Esophagus squamous epithelium (tissue), 5 donors: ENCODE data around the gene GAB2. TPM values are rescaled to one million over a fixed set of nuclear protein-coding genes. Genes with fewer than 3 reads are reported as not detected.

Source experiments
- DNase-seq: peaks from one replicate; lab custom pipeline; 2025; lab: John Stamatoyannopoulos, UW
- H3K27ac ChIP-seq, 4 donors: fragments of 200-600 bp; sonication (generic); one replicate each; pipeline ENCODE4 v1.5.1; 2016 to 2019; ENCODE audit warnings: mild to moderate bottlenecking in 1 of 4
- H3K27me3 ChIP-seq, 4 donors: fragments of 200-600 bp; sonication (generic); 1 replicate in 3 of 4; 2 replicates in 1 of 4; pipeline versions ENCODE4 v1.5.1 to v1.6.0; 2017 to 2021; ENCODE audit warnings: antibody characterized with exemption in 1 of 4
- H3K36me3 ChIP-seq, 3 donors: fragments of 200-600 bp; sonication (generic); one replicate each; pipeline ENCODE4 v1.5.1; 2016 to 2019
- H3K4me1 ChIP-seq, 3 donors: fragments of 200-600 bp; sonication (generic); one replicate each; pipeline ENCODE4 v1.5.1; 2017 to 2019
- H3K4me3 ChIP-seq, 4 donors: fragments of 200-600 bp; sonication (generic); 1 replicate in 3 of 4; 2 replicates in 1 of 4; pipeline ENCODE4 v1.5.1; 2016 to 2019; ENCODE audit warnings: mild to moderate bottlenecking in 2 of 4, moderate library complexity in 1 of 4
- H3K9me3 ChIP-seq, 3 donors: fragments of 200-600 bp; sonication (generic); one replicate each; pipeline ENCODE4 v1.5.1; 2016 to 2019
- CTCF ChIP-seq, 6 experiments: fragments of 450-650 bp in 4 of 6; fragments of 200-600 bp in 2 of 6; sonication (generic) in 2 of 6; IDR thresholded peaks; one replicate each; pipeline ENCODE4 v1.5.1; 2016 to 2019; ENCODE audit warnings: antibody characterized with exemption in 6 of 6, mild to moderate bottlenecking in 4 of 6, moderate library complexity in 4 of 6
- POLR2A ChIP-seq, 4 donors: fragments of 450-650 bp; IDR thresholded peaks; one replicate each; pipeline ENCODE4 v1.6.1; 2017; ENCODE audit warnings: antibody characterized with exemption in 4 of 4, mild to moderate bottlenecking in 4 of 4, moderate library complexity in 3 of 4
- WGBS, 2 donors: methylation state at CpG; one replicate each; pipeline ENCODE4 v1.1.5; 2018; 5-methylcytosine and 5-hydroxymethylcytosine counted together
- intact Hi-C: fragments of 100-400 bp; cut with DNase I; formaldehyde crosslinking; loops from one replicate; pipeline ENCODE4 v1.15.0; 2022
- total RNA-seq, 4 donors: library from RNA; depleted of rRNA; stranded (reverse); fragments of >200 nt; gene quantifications; one replicate each; pipeline ENCODE4 v1.1.0, GENCODE V29; 2016
- donor health status: DM: yes; HTN: yes; CAD: no.

The GAB2 gene
- total RNA-seq, 4 donors from 2014 or later, result 4.6 to 23.7 (median 11.2) TPM

- no peak for TF ChIP-seq POLR2A (IDR thresholded peaks at IDR 0.05)
- TF ChIP-seq CTCF (IDR thresholded peaks at IDR 0.05), result no peak
- H3K36me3 ChIP-seq, result peaks cover 0 to 99% (median 6%) of the 10 kb centered on the region in 3 donors
- intact Hi-C loops, result no loop called here
These were observed 199.7 kb downstream of the GAB2 start for GRCh38 chr11:78217650-78218541.

GRCh38 chr11:78216571-78217287 is 200.9 kb downstream of the GAB2 start:
- Histone ChIP-seq H3K27me3 (no peaks in the 10 kb centered on the region), H3K4me3 (no peak overlapping the region), H3K9me3 (no peaks in the 10 kb centered on the region), H3K4me1 (no peaks in the 10 kb centered on the region), H3K27ac (no peak overlapping the region), H3K36me3 (peaks cover 0 to 89% (median 6%) of the 10 kb centered on the region in 3 donors)
- TF ChIP-seq POLR2A (IDR thresholded peaks at IDR 0.05) (no peak), CTCF (IDR thresholded peaks at IDR 0.05) (no peak)
- intact Hi-C loops, result no loop called here
- WGBS, 2 donors, result 92% methylated on average over 4 of the region's 5 CpGs; no CpG with 5 or more reads in 1 of the 2 donors
- DNase-seq, result no peak

More at GRCh38 chr11:78217650-78218541, 199.7 kb downstream of the GAB2 start:
- H3K9me3 ChIP-seq, result no peaks in the 10 kb centered on the region
- H3K4me3 ChIP-seq, result no peak overlapping the region
- no peak overlapping the region for H3K27ac ChIP-seq
- H3K4me1 ChIP-seq, result no peaks in the 10 kb centered on the region
- DNase-seq, result no peak
- 92 to 98% methylated on average over 10 to 13 of the region's 14 CpGs for WGBS, 2 donors
- no peaks in the 10 kb centered on the region for H3K27me3 ChIP-seq

- H3K27me3 ChIP-seq, result no peaks in the 10 kb centered on the region
- H3K27ac ChIP-seq, result no peak overlapping the region
- TF ChIP-seq CTCF (IDR thresholded peaks at IDR 0.05) (no peak), POLR2A (IDR thresholded peaks at IDR 0.05) (no peak)
- WGBS, 2 donors, result 91 to 93% methylated on average over 3 of the region's 3 CpGs
- H3K4me1 ChIP-seq, result no peaks in the 10 kb centered on the region
- H3K36me3 ChIP-seq, result peaks cover 0 to 84% (median 6%) of the 10 kb centered on the region in 3 donors
- H3K4me3 ChIP-seq, result no peak overlapping the region
- DNase-seq, result no peak
- intact Hi-C loops, result no loop called here
- no peaks in the 10 kb centered on the region for H3K9me3 ChIP-seq
These were observed 201.6 kb downstream of the GAB2 start for GRCh38 chr11:78216021-78216420.

GRCh38 chr11:78214331-78215194 is 203.1 kb downstream of the GAB2 start:
- H3K27ac ChIP-seq, result no peak overlapping the region
- no peaks in the 10 kb centered on the region for H3K4me1 ChIP-seq
- peaks cover 0 to 84% (median 7%) of the 10 kb centered on the region in 3 donors for H3K36me3 ChIP-seq
- intact Hi-C loops, result no loop called here
- H3K27me3 ChIP-seq, result no peaks in the 10 kb centered on the region
- H3K4me3 ChIP-seq, result no peak overlapping the region
- TF ChIP-seq POLR2A (IDR thresholded peaks at IDR 0.05) (no peak), CTCF (IDR thresholded peaks at IDR 0.05) (no peak)
- WGBS, 2 donors, result 81 to 96% methylated on average over 8 of the region's 12 CpGs
- no peak for DNase-seq
- no peaks in the 10 kb centered on the region for H3K9me3 ChIP-seq
